HepG2 (cell line): ENCODE data around the gene SPACDR. TPM values are rescaled to one million over a fixed set of nuclear protein-coding genes. Genes with fewer than 3 reads are reported as not detected.

ENCODE experiments used
- CEBPB ChIP-seq: IDR thresholded peaks from 2 replicates; pipeline ENCODE4 v1.6.1; 2011; ENCODE audit warnings: low read depth, low read length, improper control_type of control experiment, borderline replicate concordance
- FIP1L1 ChIP-seq: fragments of 200-400 bp; formaldehyde crosslinking; IDR thresholded peaks from 2 replicates; pipeline ENCODE4 v1.6.1; 2018; ENCODE audit warnings: low read depth, mild to moderate bottlenecking, low read length, moderate library complexity, borderline replicate concordance; ENCODE audit not compliant: insufficient read depth
- PRPF4 ChIP-seq: fragments of 200-400 bp; formaldehyde crosslinking; IDR thresholded peaks from 2 replicates; pipeline ENCODE4 v1.6.1; 2016; ENCODE audit warnings: low read length, low read depth; ENCODE audit not compliant: poor library complexity, severe bottlenecking
- RAD51 ChIP-seq: fragments of 450-650 bp; IDR thresholded peaks from 2 replicates; pipeline ENCODE4 v1.6.1; 2016; ENCODE audit warnings: borderline replicate concordance
- UBTF ChIP-seq: sonication (generic); formaldehyde crosslinking; IDR thresholded peaks from 2 replicates; pipeline ENCODE4 v1.4.0; 2020; ENCODE audit warnings: mild to moderate bottlenecking, missing genetic modification reagents
- ZKSCAN8 ChIP-seq: IDR thresholded peaks from 2 replicates; pipeline ENCODE4 v1.6.1; 2016; ENCODE audit warnings: borderline replicate concordance, missing genetic modification reagents, missing compliant biosample characterization
- ZNF343 ChIP-seq: sonication (generic); formaldehyde crosslinking; IDR thresholded peaks from 2 replicates; pipeline ENCODE4 v1.4.0; 2020; ENCODE audit warnings: mild to moderate bottlenecking, missing genetic modification reagents
- ZNF407 ChIP-seq: sonication (generic); formaldehyde crosslinking; IDR thresholded peaks from one replicate; pipeline ENCODE4 v1.5.1; 2020; ENCODE audit warnings: mild to moderate bottlenecking, missing genetic modification reagents; ENCODE audit errors: not compliant biosample characterization
- ZNF598 ChIP-seq: sonication (generic); formaldehyde crosslinking; IDR thresholded peaks from 2 replicates; pipeline ENCODE4 v1.5.1; 2020; ENCODE audit warnings: mild to moderate bottlenecking, missing genetic modification reagents, borderline replicate concordance
- ZNF878 ChIP-seq: sonication (generic); formaldehyde crosslinking; IDR thresholded peaks from 2 replicates; pipeline ENCODE4 v1.8.1; 2023; ENCODE audit warnings: mild to moderate bottlenecking, missing genetic modification reagents, moderate library complexity
- polyA plus RNA-seq, 8 experiments: library from polyadenylated mRNA; depleted of rRNA in 3 of 8; stranded (reverse) in 7 of 8; unstranded in 1 of 8; fragments of >200 nt; fragmentation: Illumina TruSeq in 4 of 8; extraction: Trizol in 4 of 8; gene quantifications; 2 replicates each; pipeline versions ENCODE4 v1.2.1 to v1.2.3, GENCODE V29; 2011 to 2016; ENCODE audit warnings: low read depth in 4 of 8, missing spikeins in 1 of 8, mixed read lengths in 1 of 8; ENCODE audit not compliant: insufficient read depth in 1 of 8
- total RNA-seq, 5 experiments: library from RNA; depleted of rRNA; stranded (reverse); fragments of >200 nt; fragmentation: Illumina TruSeq; extraction: Trizol; gene quantifications; 2 replicates each; pipeline ENCODE4 v1.2.3, GENCODE V29; 2016; ENCODE audit warnings: low read depth in 1 of 5
- TF ChIP-seq, protein P1 (sequence below): sonication (generic); formaldehyde crosslinking; IDR thresholded peaks from 2 replicates; pipeline ENCODE4 v1.4.0; 2020; ENCODE audit warnings: missing genetic modification reagents, borderline replicate concordance

The SPACDR gene
- total and polyA plus RNA-seq, 2 of the 13 experiments (the other 11 are each of a cell fraction or from before 2014, with no cell fraction given) = 0.41 TPM; not detected in 1

DNA sequence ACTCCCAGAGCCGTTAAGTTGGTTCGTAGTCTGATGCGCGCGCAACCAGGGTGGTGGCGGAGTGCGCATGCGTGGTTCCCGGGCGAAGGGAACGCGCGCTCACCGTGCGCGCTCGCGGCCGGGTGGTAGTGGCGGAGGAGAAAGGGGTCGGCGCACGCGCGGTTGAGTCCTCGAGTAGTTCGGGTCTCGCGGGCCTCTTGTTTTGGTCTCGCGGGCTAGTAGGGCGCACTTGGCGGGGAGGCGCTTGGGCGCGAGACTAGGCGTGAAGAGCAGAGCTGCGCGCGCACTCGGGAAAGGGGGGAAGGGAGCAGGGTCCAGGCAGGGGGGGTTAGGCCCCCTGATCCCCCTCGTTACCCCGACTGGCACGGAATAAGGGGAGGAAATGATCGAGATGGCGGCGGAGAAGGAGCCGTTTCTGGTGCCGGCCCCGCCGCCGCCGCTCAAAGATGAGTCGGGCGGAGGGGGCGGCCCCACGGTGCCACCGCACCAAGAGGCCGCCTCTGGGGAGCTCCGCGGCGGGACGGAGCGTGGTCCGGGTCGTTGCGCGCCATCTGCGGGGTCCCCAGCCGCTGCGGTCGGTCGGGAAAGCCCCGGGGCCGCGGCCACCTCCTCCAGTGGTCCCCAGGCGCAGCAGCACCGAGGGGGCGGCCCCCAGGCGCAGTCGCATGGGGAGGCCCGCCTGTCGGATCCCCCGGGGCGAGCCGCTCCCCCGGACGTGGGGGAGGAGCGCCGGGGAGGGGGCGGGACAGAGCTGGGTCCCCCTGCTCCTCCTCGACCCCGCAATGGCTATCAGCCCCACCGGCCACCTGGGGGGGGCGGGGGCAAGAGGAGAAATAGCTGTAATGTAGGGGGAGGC lies 34.2 kb downstream of the SPACDR start, which contains the start of gene MEPCE (continued):
- TF ChIP-seq ZNF343 (CRISPR knock-in tag) (no peak), ZNF878 (CRISPR knock-in tag) (0 out of 2 replicates have a peak, but pooled peaks have one; percentile 21), UBTF (CRISPR knock-in tag) (peak; percentile 58; the same call in 1 of the 2 replicates), CEBPB (no peak), ZNF407 (CRISPR knock-in tag) (no peak), ZNF598 (CRISPR knock-in tag) (no peak), FIP1L1 (no peak), PRPF4 (no peak), ZKSCAN8 (CRISPR knock-in tag) (peak; percentile 53; the same call in 1 of the 2 replicates), RAD51 (no peak)
- TF ChIP-seq, protein P1, sequence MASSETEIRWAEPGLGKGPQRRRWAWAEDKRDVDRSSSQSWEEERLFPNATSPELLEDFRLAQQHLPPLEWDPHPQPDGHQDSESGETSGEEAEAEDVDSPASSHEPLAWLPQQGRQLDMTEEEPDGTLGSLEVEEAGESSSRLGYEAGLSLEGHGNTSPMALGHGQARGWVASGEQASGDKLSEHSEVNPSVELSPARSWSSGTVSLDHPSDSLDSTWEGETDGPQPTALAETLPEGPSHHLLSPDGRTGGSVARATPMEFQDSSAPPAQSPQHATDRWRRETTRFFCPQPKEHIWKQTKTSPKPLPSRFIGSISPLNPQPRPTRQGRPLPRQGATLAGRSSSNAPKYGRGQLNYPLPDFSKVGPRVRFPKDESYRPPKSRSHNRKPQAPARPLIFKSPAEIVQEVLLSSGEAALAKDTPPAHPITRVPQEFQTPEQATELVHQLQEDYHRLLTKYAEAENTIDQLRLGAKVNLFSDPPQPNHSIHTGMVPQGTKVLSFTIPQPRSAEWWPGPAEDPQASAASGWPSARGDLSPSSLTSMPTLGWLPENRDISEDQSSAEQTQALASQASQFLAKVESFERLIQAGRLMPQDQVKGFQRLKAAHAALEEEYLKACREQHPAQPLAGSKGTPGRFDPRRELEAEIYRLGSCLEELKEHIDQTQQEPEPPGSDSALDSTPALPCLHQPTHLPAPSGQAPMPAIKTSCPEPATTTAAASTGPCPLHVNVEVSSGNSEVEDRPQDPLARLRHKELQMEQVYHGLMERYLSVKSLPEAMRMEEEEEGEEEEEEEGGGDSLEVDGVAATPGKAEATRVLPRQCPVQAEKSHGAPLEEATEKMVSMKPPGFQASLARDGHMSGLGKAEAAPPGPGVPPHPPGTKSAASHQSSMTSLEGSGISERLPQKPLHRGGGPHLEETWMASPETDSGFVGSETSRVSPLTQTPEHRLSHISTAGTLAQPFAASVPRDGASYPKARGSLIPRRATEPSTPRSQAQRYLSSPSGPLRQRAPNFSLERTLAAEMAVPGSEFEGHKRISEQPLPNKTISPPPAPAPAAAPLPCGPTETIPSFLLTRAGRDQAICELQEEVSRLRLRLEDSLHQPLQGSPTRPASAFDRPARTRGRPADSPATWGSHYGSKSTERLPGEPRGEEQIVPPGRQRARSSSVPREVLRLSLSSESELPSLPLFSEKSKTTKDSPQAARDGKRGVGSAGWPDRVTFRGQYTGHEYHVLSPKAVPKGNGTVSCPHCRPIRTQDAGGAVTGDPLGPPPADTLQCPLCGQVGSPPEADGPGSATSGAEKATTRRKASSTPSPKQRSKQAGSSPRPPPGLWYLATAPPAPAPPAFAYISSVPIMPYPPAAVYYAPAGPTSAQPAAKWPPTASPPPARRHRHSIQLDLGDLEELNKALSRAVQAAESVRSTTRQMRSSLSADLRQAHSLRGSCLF (CRISPR knock-in tag) = no peak
